DND-41 (cell line): ENCODE data around the gene CEMIP2.

Experiments
- EZH2 ChIP-seq: IDR thresholded peaks from 3 replicates; pipeline ENCODE4 v1.6.1; 2012; ENCODE audit warnings: borderline replicate concordance, low read depth, mild to moderate bottlenecking, moderate library complexity, low read length, inconsistent platforms; ENCODE audit not compliant: severe bottlenecking
- TF ChIP-seq, protein P1 (sequence below): IDR thresholded peaks from 2 replicates; pipeline ENCODE4 v1.5.1; 2012; ENCODE audit warnings: borderline replicate concordance, low read length, moderate library complexity, mild to moderate bottlenecking; ENCODE audit not compliant: poor library complexity, severe bottlenecking; ENCODE audit errors: extremely low read depth

DNA sequence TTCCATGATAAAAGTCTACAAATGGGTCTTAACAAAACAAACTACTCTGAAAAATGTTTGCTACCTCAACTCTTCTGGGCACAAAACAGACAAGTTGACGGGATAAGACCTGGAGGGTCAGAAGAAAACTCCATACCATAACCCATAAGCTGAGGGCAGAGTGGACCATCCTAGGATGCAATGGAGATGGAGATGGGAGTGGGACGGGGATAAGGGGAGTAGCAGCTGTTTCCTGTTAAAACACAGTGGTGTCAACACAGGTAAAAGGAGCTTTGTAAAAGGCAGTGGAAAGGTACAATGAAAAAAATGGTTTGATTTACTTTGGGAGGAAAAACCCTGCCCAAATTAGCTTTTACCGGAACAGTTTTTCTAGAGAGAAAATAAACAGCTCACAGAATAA, 41.6 kb downstream of the CEMIP2 start:
- TF ChIP-seq, protein P1, sequence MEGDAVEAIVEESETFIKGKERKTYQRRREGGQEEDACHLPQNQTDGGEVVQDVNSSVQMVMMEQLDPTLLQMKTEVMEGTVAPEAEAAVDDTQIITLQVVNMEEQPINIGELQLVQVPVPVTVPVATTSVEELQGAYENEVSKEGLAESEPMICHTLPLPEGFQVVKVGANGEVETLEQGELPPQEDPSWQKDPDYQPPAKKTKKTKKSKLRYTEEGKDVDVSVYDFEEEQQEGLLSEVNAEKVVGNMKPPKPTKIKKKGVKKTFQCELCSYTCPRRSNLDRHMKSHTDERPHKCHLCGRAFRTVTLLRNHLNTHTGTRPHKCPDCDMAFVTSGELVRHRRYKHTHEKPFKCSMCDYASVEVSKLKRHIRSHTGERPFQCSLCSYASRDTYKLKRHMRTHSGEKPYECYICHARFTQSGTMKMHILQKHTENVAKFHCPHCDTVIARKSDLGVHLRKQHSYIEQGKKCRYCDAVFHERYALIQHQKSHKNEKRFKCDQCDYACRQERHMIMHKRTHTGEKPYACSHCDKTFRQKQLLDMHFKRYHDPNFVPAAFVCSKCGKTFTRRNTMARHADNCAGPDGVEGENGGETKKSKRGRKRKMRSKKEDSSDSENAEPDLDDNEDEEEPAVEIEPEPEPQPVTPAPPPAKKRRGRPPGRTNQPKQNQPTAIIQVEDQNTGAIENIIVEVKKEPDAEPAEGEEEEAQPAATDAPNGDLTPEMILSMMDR: no peak
- no peak for TF ChIP-seq EZH2
